Measurements from ENCODE around the gene MAP4K5. TPM values are rescaled to one million over a fixed set of nuclear protein-coding genes. Genes with fewer than 3 reads are reported as not detected.

MAP4K5 gene
- polyA plus RNA-seq, 1 experiment: 8.8 TPM

DNA sequence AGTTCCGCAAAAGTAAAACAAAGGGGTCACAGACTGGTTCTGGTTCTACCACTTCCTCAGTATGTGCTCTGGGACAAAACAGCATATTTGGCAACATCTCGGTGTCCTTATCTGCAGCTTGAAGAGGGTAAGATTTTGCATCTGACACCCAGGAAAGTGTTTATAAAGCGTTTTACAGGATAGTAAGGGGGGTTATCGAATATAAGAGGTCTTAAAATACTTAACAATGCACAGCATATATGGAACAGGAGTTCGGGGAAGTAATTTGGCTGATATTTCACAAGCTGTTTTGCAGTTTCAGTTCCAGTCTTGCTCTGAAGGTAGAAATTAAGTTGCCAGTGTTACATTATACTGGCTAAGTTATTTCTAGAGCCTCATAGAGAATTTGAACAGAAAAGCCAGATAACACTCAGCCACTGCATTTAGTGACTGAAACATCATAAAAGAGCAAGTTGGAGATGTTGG lies 904 bp upstream of the MAP4K5 start:
- H3K27me3 ChIP-seq (ENCODE audit: control insufficient read depth, insufficient read depth, low read length): no peaks in the 10 kb centered on the region
- H3K4me3 ChIP-seq (ENCODE audit: low read depth, low read length): no peak overlapping the region
- no peak for DNase-seq (ENCODE audit: low read depth)
- no peaks in the 10 kb centered on the region for H3K36me3 ChIP-seq (ENCODE audit: control insufficient read depth, insufficient read depth, low read length)
- POLR2A ChIA-PET: no interaction called here
- TF ChIP-seq, protein P1, sequence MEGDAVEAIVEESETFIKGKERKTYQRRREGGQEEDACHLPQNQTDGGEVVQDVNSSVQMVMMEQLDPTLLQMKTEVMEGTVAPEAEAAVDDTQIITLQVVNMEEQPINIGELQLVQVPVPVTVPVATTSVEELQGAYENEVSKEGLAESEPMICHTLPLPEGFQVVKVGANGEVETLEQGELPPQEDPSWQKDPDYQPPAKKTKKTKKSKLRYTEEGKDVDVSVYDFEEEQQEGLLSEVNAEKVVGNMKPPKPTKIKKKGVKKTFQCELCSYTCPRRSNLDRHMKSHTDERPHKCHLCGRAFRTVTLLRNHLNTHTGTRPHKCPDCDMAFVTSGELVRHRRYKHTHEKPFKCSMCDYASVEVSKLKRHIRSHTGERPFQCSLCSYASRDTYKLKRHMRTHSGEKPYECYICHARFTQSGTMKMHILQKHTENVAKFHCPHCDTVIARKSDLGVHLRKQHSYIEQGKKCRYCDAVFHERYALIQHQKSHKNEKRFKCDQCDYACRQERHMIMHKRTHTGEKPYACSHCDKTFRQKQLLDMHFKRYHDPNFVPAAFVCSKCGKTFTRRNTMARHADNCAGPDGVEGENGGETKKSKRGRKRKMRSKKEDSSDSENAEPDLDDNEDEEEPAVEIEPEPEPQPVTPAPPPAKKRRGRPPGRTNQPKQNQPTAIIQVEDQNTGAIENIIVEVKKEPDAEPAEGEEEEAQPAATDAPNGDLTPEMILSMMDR (IDR thresholded peaks at IDR 0.05; ENCODE audit: insufficient read depth, low read depth, low read length): no peak
- CTCF ChIA-PET: interaction anchor here (0.8 to 2.3 kb wide), 2 partner anchors 212 to 215 kb away, joined by 5 to 10 read pairs; no protein-coding TSS in a partner anchor

DNA sequence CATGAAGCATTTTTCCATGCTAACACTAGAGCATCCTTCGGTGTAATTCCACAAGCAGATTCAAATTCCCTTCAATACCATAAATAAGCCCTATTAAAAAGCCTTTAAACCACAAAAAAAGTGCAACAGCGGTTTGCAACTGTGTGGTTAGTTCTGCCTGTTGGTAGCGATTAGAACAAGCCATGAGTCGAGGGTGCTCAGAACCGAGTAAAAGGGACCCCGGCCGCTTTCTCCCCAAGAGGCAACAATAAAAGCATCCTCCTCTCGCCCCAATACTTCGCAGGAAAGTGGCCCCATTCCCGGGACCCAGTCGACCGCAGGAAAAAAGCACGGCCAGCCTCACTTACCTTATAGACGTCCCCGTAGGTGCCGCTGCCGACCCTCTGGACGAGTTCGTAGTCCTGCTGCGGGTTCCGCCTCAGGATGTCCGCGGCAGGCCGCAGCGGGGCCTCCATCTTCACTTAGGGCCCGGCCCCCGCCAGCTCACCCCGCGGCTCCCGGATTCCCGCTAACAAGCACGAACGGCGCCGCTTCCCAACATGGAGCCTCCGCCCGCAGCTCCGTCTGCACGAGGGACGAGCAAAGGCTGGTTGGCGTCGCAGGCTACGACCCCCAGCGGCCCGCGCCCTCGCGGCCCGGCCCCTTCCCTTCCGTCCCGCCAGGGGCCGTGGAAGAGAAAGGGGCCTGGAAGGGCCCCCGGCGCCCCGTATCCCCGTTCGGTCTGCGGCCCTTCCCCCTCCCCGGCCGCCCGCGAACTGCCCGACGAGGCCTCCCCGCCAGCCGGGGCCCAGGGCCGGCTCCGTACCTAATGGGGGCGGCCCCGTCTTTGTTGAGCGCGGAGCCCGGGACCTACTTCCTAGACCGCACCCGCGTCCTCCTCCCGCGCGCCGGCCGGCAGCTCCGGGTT lies 521 bp downstream of the MAP4K5 start:
- CTCF ChIA-PET: interaction anchor here (0.6 to 2.3 kb wide), 25 partner anchors 9 to 539 kb away, joined by 3 to 18 read pairs (median 3); partner anchors contain the start of genes DMAC2L and L2HGDH
- TF ChIP-seq, protein P1 (IDR thresholded peaks at IDR 0.05; ENCODE audit: insufficient read depth, low read depth, low read length): no peak
- Histone ChIP-seq H3K4me3 (ENCODE audit: low read depth, low read length) (peak overlapping the region; percentile 92), H3K27me3 (ENCODE audit: control insufficient read depth, insufficient read depth, low read length) (no peaks in the 10 kb centered on the region), H3K36me3 (ENCODE audit: control insufficient read depth, insufficient read depth, low read length) (no peaks in the 10 kb centered on the region)
- DNase-seq (ENCODE audit: low read depth): no peak
- POLR2A ChIA-PET: no interaction called here

DNA sequence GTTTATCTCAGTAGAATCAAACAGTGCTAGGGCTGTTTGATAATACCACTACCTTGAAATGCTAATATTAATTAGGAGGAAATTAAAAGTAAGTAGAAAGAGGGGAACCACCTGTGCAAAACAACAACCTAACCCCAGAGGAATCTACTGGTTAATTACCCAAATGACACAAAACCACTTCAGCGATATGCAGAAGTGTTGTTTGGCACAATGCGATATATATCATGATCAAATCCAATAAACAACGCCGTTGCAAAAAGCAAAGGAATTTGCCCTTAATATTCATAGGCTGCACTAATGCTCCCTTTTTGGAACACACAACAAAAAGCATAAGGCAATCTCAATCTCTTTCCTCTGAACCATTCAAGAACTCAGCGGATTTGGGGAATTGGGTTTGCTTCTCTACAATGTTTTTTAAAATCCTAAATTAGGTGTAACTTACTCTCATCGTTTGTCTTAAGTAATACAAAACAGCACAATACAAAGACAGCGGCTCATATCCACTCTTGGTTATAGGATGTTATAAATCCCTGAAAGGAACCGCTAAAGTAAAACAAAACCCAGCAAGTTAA lies 1.5 kb downstream of the MAP4K5 start:
- peak overlapping the region; percentile 92 for H3K4me3 ChIP-seq (ENCODE audit: low read depth, low read length)
- TF ChIP-seq, protein P1 (IDR thresholded peaks at IDR 0.05; ENCODE audit: insufficient read depth, low read depth, low read length): no peak
- no peak for DNase-seq (ENCODE audit: low read depth)
- ChIA-PET CTCF (interaction anchor here (0.9 to 1.7 kb wide), 6 partner anchors 13 to 246 kb away, joined by 3 to 18 read pairs (median 4); partner anchors contain the start of genes DMAC2L and L2HGDH), POLR2A (no interaction called here)
- H3K27me3 ChIP-seq (ENCODE audit: control insufficient read depth, insufficient read depth, low read length): no peaks in the 10 kb centered on the region
- H3K36me3 ChIP-seq (ENCODE audit: control insufficient read depth, insufficient read depth, low read length): no peaks in the 10 kb centered on the region

DNA sequence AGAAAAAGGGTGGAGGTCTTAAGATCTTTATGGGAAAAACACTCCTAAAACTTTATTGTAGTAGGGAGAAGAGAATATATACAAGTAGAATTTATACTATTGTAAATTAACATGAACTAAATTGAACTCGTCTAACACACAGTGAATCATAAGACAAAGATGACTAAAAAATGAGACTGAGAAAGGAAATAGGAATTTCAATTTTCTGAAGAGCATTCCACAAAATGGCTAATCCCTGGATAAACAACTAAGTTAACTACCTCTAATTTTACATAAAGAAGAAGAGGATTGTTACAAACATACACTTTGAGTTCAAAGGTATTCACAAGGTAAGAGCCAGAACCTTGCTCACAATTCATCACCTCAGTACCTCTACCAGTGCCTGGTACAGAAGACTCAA lies 2.0 kb downstream of the MAP4K5 start:
- Histone ChIP-seq H3K4me3 (ENCODE audit: low read depth, low read length) (peak overlapping the region; percentile 92), H3K27me3 (ENCODE audit: control insufficient read depth, insufficient read depth, low read length) (no peaks in the 10 kb centered on the region), H3K36me3 (ENCODE audit: control insufficient read depth, insufficient read depth, low read length) (no peaks in the 10 kb centered on the region)
- TF ChIP-seq, protein P1 (IDR thresholded peaks at IDR 0.05; ENCODE audit: insufficient read depth, low read depth, low read length): no peak
- ChIA-PET CTCF (interaction anchor here (0.7 kb wide), 1 partner anchor 208 kb away, joined by 3 read pairs; no protein-coding TSS in a partner anchor), POLR2A (no interaction called here)
- DNase-seq (ENCODE audit: low read depth): no peak

Measured in BJ (cell line).